SH-SY5Y (cell line): ENCODE results near the gene EXOSC2.

Experiments
- GATA2 ChIP-seq: IDR thresholded peaks from 2 replicates; pipeline ENCODE4 v1.6.1; 2011; ENCODE audit warnings: mild to moderate bottlenecking, low read depth, low read length
- GATA3 ChIP-seq: IDR thresholded peaks from 2 replicates; pipeline ENCODE4 v1.6.1; 2011; ENCODE audit warnings: low read depth, mild to moderate bottlenecking, low read length, moderate library complexity

DNA sequence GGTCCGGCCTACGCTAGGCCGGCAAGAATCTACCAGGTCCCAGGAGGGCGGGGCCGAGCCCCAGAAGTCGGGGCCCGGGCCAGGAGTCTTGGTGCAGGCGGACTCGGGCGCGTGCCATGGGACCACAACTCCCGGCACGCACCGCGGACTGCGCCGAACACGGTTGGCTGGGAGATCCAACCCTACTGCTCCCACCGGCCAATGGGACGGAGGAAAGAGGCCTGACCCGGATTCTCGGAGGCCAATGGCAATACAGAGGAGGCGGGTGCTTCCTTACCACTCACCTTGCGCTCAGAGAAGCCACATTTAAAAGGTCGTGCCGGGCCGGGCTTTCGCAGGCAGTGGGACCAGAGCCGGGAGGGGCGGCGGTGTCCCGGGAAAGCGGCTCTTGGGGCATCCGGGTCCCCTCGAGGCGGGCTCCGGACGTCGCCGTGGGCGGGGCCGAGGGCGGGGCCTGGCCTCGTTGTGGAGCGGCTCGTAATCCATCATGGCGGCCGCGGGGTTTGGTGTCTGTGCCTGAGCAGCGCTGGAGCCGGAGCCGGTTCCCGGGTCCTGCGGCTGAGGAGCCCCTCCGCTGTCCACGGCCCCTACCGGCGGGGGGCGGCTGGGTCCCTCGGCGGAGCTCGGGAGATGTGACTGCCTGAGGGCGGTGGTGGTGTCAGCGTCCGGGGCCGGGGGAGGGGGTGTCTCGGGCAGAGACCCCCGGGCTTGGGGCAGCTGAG is 19.1 kb downstream of the EXOSC2 start:
- TF ChIP-seq GATA2 (no peak), GATA3 (no peak)
